AG10803 (cell line): ENCODE results near the gene COX10.

Source experiments
- DNase-seq: peaks from one replicate; pipeline ENCODE4 v3.0.0; 2010; ENCODE audit warnings: low read depth
- H3K4me3 ChIP-seq: 2 replicates; pipeline ENCODE4 v1.5.1; 2011; ENCODE audit warnings: mild to moderate bottlenecking, low read length, control low read depth
- TF ChIP-seq, protein P1 (sequence below): conservative IDR thresholded peaks from 2 replicates; pipeline ENCODE4 v1.5.1; 2011; ENCODE audit warnings: mild to moderate bottlenecking, low read length, control low read depth, inconsistent platforms

The COX10 gene

GRCh38 chr17:14057591-14057990, 11.7 kb upstream of the COX10 start:
- TF ChIP-seq, protein P1, sequence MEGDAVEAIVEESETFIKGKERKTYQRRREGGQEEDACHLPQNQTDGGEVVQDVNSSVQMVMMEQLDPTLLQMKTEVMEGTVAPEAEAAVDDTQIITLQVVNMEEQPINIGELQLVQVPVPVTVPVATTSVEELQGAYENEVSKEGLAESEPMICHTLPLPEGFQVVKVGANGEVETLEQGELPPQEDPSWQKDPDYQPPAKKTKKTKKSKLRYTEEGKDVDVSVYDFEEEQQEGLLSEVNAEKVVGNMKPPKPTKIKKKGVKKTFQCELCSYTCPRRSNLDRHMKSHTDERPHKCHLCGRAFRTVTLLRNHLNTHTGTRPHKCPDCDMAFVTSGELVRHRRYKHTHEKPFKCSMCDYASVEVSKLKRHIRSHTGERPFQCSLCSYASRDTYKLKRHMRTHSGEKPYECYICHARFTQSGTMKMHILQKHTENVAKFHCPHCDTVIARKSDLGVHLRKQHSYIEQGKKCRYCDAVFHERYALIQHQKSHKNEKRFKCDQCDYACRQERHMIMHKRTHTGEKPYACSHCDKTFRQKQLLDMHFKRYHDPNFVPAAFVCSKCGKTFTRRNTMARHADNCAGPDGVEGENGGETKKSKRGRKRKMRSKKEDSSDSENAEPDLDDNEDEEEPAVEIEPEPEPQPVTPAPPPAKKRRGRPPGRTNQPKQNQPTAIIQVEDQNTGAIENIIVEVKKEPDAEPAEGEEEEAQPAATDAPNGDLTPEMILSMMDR, result no peak
- peak; percentile 32 for DNase-seq
- H3K4me3 ChIP-seq, result no peak overlapping the region

- peak; percentile 97 for DNase-seq
- H3K4me3 ChIP-seq, result no peak overlapping the region
- TF ChIP-seq, protein P1, result no peak
These were observed 11.3 kb upstream of the COX10 start for GRCh38 chr17:14058051-14058450.

- no peak overlapping the region for H3K4me3 ChIP-seq
- TF ChIP-seq, protein P1, result no peak
- no peak for DNase-seq
These were observed 8.6 kb upstream of the COX10 start for GRCh38 chr17:14060706-14061105.

DNA sequence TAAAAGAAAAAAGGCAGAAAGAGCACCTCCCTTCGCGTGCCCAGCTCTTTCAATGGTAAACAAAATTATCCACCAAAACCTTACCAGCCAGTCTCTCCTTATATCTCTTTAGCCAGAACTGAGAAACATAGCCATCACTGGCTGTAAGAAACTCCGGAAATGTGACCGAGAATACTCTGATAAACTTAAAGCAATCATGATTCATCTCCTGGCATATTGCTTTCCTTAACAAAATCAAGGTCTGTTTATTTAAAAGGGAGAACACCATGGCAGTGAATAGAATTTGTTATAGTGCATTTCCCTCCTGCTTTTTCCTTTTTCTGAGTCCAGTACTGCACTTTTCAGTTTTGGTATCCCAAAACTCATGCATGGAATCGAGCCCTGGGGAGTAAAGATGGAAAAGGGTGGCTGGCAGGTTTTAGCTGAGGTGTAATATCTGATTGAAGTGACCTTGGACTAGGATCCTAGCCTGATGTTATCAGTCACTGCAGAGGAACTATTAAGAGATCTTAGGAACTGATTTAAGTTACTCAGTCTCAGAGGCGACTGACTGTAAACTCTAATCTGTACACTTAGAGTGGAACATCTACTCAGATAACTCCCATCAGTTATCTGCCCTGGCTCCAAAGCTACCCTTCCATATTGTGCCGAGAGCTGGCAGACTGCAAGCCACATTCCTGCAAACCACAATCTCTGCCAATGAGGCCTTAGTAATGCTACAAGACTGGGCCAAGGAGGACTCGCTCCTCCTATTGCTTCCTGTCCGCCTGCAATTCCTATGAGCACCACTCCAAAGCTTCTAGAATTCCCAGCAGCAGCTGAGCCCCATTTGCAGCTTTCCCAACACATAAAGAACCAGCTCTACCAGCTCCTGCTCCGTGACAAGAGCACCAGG, 7.4 kb upstream of the COX10 start:
- H3K4me3 ChIP-seq, result no peak overlapping the region
- DNase-seq, result peak; percentile 86
- TF ChIP-seq, protein P1, result peak; percentile 25

GRCh38 chr17:14067347-14067746, 2.0 kb upstream of the COX10 start:
- no peak overlapping the region for H3K4me3 ChIP-seq
- no peak for DNase-seq
- TF ChIP-seq, protein P1, result no peak

DNA sequence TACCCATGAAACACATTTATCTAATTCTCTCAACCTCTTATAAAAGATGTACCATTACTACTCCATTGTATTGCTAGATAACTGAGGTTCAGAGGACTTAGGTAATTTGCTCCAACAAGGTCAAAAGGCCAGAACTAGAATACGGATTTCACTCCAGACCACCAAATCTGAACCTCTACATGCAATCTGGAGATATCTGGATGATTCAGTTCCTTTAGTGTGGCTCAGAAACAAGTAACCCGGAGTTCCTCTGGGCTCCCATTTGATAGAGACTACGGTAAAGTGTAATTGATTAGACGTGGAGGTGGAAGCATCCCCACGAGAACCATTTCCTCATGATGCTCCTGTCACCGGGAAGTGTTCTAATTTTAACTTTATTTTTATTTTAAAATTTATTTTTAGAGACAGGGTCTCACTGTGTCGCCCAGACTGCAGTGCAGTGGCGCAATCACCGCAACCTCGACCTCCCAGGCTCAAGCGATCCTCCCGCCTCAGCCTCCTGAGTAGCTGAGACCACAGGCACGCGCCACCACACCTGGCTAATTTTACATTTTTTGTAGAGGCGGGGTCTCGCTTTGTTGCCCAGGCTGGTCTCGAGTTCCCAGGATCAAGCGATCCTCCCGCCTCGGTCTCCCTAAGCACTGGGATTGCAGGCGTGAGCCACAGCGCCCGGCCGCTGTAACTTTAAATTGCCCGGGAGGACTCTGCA, 608 bp upstream of the COX10 start:
- peak overlapping the region; percentile 96 for H3K4me3 ChIP-seq
- no peak for DNase-seq
- TF ChIP-seq, protein P1, result no peak
